GM13976 (cell line): ENCODE data around the gene LHX6.

Experiments
- DNase-seq: peaks from one replicate; pipeline ENCODE4 v3.0.0; 2012; ENCODE audit warnings: low spot score
- in situ Hi-C: fragments of 300-500 bp; cut with MboI; formaldehyde crosslinking; loops from one replicate; pipeline ENCODE4 v1.12.0; 2022; ENCODE audit warnings: low sequenced_read_pairs, mixed read lengths, inconsistent platforms; ENCODE audit not compliant: unreplicated experiment
- TF ChIP-seq, protein P1 (sequence below): IDR thresholded peaks from 2 replicates; pipeline ENCODE4 v1.5.1; 2012; ENCODE audit warnings: borderline replicate concordance, mild to moderate bottlenecking; ENCODE audit not compliant: insufficient read depth; ENCODE audit errors: extremely low read depth, missing control alignments, control extremely low read depth

LHX6 gene

DNA sequence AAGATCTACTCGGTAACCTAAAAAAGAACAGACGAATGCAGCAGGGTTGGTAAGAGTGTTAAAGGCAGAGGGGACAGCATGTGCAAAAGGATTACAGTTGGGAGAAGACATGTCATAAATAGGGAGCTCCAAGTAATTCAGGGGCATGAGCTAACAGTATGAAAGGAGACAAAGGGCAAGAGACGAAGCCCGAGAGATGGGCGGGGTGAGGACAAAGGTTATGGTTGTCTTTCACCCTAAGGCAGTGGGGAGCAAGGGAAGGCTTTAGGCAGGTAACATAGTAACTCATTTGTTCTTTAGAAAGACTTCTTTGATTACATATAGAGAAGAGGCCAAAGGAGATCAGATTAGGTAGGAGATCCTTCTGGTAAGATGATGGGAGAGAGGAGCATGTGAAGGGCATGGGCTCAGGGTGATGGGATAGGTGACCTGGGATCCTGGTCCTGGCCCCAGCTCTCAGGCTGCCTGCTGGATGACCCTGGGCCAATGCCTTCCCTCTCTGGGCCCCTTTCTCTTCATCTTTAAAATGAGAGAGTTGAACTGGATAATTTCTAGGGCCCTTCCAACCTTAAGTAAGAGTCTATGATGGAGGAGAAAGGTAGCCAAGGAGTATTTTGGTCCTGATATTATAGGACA lies 49.6 kb downstream of the LHX6 start:
- TF ChIP-seq, protein P1, sequence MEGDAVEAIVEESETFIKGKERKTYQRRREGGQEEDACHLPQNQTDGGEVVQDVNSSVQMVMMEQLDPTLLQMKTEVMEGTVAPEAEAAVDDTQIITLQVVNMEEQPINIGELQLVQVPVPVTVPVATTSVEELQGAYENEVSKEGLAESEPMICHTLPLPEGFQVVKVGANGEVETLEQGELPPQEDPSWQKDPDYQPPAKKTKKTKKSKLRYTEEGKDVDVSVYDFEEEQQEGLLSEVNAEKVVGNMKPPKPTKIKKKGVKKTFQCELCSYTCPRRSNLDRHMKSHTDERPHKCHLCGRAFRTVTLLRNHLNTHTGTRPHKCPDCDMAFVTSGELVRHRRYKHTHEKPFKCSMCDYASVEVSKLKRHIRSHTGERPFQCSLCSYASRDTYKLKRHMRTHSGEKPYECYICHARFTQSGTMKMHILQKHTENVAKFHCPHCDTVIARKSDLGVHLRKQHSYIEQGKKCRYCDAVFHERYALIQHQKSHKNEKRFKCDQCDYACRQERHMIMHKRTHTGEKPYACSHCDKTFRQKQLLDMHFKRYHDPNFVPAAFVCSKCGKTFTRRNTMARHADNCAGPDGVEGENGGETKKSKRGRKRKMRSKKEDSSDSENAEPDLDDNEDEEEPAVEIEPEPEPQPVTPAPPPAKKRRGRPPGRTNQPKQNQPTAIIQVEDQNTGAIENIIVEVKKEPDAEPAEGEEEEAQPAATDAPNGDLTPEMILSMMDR, result no peak
- DNase-seq, result no peak
- in situ Hi-C loops, result no loop called here

DNA sequence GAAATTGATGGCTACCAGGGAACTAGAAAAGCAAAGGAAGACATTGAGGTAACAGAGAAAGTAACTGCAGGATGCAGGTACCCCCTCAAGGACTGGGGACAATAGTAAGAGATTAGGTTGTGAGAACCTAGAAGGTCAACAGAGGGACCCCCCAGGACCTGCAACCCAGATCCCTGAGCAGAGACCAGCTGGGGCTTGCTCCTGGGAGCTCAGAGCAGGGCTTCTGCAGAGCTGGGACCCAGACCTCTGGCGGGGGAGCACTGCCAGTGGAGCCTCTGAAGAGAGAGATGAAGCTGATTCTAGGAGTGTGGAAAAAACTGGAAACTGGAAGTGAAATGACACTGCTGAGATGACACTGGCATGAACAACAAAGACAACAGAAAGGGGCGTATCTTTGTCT lies 51.8 kb downstream of the LHX6 start:
- in situ Hi-C loops, result no loop called here

DNA sequence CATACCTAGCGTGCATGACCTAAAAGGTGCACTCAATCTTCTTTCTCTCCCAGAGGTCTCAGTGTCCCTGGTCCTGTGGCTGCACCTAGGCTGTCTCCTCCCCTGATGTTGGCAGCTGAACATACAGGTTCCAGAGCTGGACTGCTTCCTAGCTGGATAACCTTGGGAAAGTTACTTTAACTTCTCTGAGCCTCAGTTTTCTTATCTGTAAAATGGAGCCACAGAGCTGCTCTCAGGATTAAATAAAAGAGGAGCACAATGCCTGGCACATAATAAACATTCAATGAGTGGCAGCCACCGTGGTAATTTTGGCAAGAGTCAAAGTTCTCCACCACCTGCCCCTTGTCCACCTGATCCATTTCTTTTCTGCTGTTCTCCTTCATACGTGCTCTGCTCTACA lies 55.1 kb downstream of the LHX6 start:
- no peak for DNase-seq
- TF ChIP-seq, protein P1, result no peak
- in situ Hi-C loops, result no loop called here

More for the DNA sequence above, 51.8 kb downstream of the LHX6 start:
- no peak for DNase-seq
- TF ChIP-seq, protein P1, result no peak

DNA sequence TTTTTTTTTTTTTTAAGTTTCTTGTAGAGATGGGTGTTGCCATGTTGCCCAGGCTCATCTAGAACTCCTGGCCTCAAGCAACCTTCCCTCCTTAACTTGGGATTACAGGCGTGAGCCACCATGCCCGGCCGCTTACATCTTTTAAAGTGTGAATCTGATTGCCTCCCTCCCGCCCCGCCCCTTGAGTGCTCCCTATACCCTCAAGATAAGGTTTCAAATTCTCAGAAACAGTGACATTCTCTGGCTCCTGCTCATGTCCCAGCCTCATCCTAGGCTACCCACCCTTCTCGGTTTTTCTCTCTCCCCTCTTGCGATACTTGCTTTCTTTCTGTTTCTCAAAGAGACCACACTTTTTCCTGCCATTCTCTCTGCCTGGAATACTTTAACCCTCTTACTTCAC lies 56.6 kb downstream of the LHX6 start:
- in situ Hi-C loops, result no loop called here
- DNase-seq, result no peak
- TF ChIP-seq, protein P1, result no peak

DNA sequence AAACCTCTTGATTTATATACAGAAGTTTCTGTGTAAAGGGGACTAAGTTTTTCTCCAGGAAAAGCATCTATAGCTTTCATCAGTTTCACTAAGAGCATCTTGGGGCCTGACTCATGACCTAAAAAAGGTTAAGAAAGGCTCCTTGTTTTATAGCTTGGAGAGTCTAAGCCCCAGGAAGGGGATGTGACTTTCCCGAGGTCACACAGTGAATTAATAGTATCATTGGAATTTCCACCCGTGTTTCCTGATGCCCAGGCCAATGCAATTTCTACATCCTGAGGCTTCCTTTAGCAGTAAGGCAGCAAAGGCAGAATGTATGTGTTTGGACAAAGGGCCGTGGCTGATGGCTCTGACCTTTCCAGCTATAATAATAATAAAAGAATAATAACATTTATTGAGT lies 60.4 kb downstream of the LHX6 start:
- TF ChIP-seq, protein P1, result no peak
- in situ Hi-C loops, result no loop called here
- no peak for DNase-seq

DNA sequence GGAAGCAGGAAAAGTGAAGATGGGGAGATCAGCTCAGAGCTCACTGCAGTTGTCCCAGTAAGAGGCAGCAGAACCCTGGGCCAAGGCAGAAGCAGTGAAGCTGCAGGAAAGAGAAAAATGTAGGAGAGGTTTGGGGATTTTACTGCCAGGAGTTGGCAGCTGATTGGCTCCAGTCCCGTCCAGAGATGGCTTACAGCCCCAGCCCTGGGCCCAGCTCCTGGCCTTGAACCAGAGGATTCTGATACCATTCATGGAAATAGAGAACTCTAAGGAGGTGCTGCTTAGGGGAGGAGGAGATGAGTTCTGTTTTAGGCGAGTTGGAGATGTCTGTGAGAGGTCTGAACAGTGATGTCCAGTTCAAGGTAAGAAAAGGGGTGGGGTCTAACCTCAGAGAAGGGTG lies 64.5 kb downstream of the LHX6 start:
- DNase-seq, result no peak
- TF ChIP-seq, protein P1, result no peak
- in situ Hi-C loops, result no loop called here
